RWPE2 (cell line): ENCODE data around the gene PRKAR1A.
"Not testable (repeated sequence)": the region's sequence is repeated elsewhere in the genome, so short reads cannot be mapped to it uniquely, and the experiment has no call there.

Source experiments
- ATAC-seq: fragments of 200-7000 bp; cut with Tn5 transposase; 3 replicates; pipeline ENCODE4 v1.9.1; 2021; ENCODE audit warnings: low read depth
- DNase-seq: peaks from one replicate; pipeline ENCODE4 v3.0.0-alpha.2; 2020; ENCODE audit warnings: low spot score
- H3K27ac ChIP-seq: fragments of 450-650 bp; 2 replicates; pipeline ENCODE4 v1.5.1; 2017; ENCODE audit warnings: mild to moderate bottlenecking; ENCODE audit not compliant: poor library complexity, severe bottlenecking
- H3K27me3 ChIP-seq: fragments of 250-450 bp; sonication (Bioruptor Pico); 2 replicates; pipeline ENCODE4 v1.5.1; 2021; ENCODE audit warnings: mild to moderate bottlenecking, moderate library complexity; ENCODE audit not compliant: insufficient read depth, poor library complexity, severe bottlenecking
- H3K36me3 ChIP-seq: fragments of 250-450 bp; sonication (Bioruptor Pico); 2 replicates; pipeline ENCODE4 v1.5.1; 2020; ENCODE audit warnings: low read depth, mild to moderate bottlenecking, moderate library complexity
- H3K4me1 ChIP-seq: fragments of 250-450 bp; sonication (Bioruptor Pico); 2 replicates; pipeline ENCODE4 v1.5.1; 2021; ENCODE audit warnings: mild to moderate bottlenecking, moderate library complexity; ENCODE audit not compliant: insufficient read depth, poor library complexity, severe bottlenecking
- H3K4me3 ChIP-seq: fragments of 250-450 bp; sonication (Bioruptor Pico); 2 replicates; pipeline ENCODE4 v1.5.1; 2021; ENCODE audit warnings: mild to moderate bottlenecking, moderate library complexity; ENCODE audit not compliant: severe bottlenecking
- H3K9me3 ChIP-seq: fragments of 250-450 bp; sonication (Bioruptor Pico); 2 replicates; pipeline ENCODE4 v1.5.1; 2021; ENCODE audit warnings: mild to moderate bottlenecking, moderate library complexity; ENCODE audit not compliant: severe bottlenecking
- TF ChIP-seq, protein P1 (sequence below): fragments of 450-650 bp; IDR thresholded peaks from one replicate; pipeline ENCODE4 v1.5.1; 2017; ENCODE audit warnings: mild to moderate bottlenecking, moderate library complexity; ENCODE audit not compliant: poor library complexity, severe bottlenecking

Gene PRKAR1A

DNA sequence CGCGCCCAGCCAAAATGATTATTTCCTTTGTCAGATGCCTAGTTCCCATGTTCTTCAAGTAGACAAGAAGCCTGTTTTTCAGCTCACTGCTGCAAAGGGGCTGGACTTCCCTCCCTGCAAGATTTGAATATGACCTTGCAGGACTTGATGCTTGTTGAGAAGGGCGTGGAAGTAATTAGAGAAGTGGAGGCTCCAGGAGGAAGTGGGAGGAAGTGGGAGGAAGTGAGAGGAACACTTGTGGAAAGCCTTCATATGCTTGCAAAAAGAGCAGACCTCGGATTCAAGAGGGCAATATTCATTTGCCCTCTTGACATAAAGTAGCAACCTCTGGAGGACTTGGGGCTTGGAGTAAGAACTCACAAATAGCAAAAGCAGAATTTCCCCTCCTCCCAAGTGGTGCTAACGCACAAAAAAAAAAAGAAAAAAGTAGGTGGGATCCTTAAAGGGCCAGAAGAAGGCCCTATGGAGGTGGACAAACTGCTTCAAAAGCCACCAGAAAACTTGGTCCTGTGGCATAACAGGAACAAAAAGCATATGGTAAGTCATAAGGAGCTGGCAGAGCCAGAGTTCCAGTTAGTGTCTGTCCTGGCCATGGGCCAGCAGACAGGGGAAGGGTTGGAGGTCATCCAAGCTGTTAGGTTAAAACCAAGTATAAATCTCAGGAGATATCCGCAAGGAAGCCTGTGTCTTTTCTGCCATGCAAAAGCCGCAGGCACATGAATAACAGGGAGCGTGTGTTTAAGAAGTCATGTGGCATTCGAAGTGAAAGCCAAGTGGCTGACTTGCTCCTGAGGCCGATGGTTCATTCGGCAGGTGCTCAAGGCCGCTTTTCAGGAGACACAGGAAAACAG, 20.6 kb upstream of the PRKAR1A start:
- H3K27ac ChIP-seq: no peak overlapping the region
- no peaks in the 10 kb centered on the region for H3K27me3 ChIP-seq
- no peak overlapping the region for H3K4me3 ChIP-seq
- no peak for DNase-seq
- no peaks in the 10 kb centered on the region for H3K9me3 ChIP-seq
- no peaks in the 10 kb centered on the region for H3K4me1 ChIP-seq
- ATAC-seq: no peak
- no peaks in the 10 kb centered on the region for H3K36me3 ChIP-seq
- TF ChIP-seq, protein P1, sequence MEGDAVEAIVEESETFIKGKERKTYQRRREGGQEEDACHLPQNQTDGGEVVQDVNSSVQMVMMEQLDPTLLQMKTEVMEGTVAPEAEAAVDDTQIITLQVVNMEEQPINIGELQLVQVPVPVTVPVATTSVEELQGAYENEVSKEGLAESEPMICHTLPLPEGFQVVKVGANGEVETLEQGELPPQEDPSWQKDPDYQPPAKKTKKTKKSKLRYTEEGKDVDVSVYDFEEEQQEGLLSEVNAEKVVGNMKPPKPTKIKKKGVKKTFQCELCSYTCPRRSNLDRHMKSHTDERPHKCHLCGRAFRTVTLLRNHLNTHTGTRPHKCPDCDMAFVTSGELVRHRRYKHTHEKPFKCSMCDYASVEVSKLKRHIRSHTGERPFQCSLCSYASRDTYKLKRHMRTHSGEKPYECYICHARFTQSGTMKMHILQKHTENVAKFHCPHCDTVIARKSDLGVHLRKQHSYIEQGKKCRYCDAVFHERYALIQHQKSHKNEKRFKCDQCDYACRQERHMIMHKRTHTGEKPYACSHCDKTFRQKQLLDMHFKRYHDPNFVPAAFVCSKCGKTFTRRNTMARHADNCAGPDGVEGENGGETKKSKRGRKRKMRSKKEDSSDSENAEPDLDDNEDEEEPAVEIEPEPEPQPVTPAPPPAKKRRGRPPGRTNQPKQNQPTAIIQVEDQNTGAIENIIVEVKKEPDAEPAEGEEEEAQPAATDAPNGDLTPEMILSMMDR: no peak

DNA sequence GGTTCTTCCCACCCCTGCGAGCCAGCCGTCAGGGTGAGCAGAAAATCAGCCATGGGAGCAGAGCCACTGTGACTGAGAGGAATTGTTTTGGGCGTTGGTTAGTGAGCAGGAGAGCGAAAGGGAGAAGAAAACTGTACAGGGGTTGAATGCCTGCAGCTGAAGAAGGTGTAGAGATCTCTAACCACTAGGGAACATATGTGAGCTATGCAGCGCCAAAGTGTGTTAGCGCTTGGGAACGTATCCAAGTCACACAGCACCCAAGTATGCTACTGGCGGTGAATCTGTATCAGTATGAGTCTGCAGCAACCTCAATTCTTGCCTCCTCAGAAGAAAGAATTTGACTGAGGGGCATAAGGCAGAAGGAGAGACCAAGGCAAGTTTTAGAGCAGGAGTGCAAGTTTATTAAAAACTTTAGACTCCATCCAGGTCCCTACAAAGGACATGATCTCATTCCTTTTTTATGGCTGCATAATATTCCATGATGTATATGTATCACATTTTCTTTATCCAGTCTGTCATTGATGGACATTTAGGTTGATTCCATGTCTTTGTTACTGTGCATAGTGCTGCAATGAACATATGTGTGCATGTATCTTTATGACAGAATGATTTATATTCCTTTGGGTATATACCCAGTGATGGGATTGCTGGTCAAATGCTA, 19.7 kb upstream of the PRKAR1A start:
- not testable (repeated sequence) for H3K4me1 ChIP-seq, H3K36me3 ChIP-seq, ATAC-seq, DNase-seq, H3K27ac ChIP-seq, H3K27me3 ChIP-seq, H3K9me3 ChIP-seq, H3K4me3 ChIP-seq

DNA sequence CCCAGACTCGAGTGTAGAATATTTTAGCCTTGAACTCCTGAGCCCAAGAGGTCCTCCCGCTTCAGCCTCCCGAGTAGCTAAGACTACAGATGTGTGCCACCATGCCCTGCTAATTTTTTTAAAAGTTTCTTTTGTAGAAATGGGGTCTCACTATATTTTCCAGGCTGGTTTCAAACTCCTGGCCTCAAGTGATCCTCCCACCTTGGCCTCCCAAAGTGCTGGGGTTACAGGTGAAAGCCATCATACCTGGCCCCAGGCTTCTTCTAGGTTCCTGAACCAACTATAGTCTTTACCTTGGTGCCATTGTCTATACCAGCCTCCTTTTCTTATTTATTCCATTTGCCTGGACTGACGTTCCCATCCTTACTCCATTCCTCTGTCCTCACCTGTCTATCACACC, 17.1 kb upstream of the PRKAR1A start:
- Histone ChIP-seq H3K27ac (no peak overlapping the region), H3K9me3 (no peaks in the 10 kb centered on the region), H3K4me1 (no peaks in the 10 kb centered on the region), H3K27me3 (no peaks in the 10 kb centered on the region), H3K4me3 (no peak overlapping the region), H3K36me3 (no peaks in the 10 kb centered on the region)
- TF ChIP-seq, protein P1: no peak
- no peak for ATAC-seq
- DNase-seq: no peak

DNA sequence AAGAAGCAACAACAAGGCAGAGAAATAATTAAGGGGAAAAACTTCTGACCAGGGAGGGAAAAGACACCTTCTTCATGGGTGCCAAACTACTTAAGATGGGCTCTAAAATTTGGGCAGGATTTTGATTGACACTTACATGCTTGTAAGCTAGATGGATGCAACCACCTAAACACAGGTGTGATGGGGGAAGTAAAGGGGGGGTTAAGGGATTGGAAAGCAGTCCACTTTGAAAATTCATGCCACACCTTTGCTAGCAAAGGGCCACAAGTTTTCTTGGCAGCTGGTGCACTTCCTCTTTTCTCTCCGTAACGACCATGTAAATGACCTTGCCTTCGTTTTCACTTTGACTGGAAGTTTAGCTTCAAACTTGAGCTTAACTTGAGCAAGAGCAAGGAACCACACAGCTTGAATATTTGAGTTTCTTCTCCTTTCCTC, 14.3 kb upstream of the PRKAR1A start:
- no peaks in the 10 kb centered on the region for H3K27me3 ChIP-seq
- DNase-seq: no peak
- no peaks in the 10 kb centered on the region for H3K36me3 ChIP-seq
- no peak overlapping the region for H3K27ac ChIP-seq
- no peak overlapping the region for H3K4me3 ChIP-seq
- no peaks in the 10 kb centered on the region for H3K4me1 ChIP-seq
- no peak for ATAC-seq
- no peaks in the 10 kb centered on the region for H3K9me3 ChIP-seq
- TF ChIP-seq, protein P1: no peak

DNA sequence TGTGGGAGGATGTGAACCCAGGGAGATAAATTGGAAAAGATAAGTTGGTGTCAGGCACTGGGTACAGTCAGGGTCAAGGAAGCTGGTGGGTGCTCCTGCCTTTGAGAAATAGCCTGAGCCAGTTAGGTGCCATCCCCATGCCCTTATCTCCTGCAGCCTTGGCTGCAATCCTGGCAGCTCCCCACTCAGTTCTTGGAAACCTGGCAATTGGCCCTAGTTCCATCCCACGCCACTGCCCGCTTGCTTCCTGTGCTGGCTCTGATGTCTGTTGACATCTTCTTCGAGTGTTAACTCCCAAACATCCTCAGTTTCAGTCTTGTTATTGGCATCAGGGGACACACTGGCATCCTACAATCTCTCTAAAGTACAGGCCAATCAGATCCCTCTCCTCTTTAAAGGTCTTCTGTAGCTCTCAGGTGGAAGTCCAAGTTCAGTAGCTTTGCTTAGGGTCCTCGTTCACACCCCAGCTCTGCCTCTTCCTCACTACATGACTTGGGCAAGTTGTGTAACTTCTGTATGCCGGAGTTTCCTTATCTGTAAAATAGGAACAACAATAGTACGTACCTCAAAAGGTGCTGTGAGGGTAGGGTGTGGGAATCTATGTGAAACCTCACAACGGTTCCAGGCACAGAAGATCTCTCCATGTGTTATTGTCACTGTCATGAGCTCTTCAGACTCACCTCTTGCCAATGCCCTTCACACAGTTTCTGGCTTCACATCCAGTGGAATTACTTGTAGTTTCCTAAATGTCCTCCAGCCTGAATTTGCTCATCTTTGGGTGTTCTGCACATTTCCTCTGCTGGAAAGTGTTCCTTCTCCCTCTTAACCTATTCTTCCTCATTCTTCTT, 13.5 kb upstream of the PRKAR1A start:
- ATAC-seq: no peak; the same call in 2 of the 3 replicates
- Histone ChIP-seq H3K4me1 (no peaks in the 10 kb centered on the region), H3K27ac (no peak overlapping the region), H3K36me3 (no peaks in the 10 kb centered on the region), H3K9me3 (no peaks in the 10 kb centered on the region), H3K27me3 (no peaks in the 10 kb centered on the region), H3K4me3 (no peak overlapping the region)
- no peak for DNase-seq
- TF ChIP-seq, protein P1: no peak
